HG02973 (cell line): ENCODE measurements around the gene IL17REL.

ENCODE experiments used
- ATAC-seq: cut with Tn5 transposase; IDR thresholded peaks from one replicate; pipeline ENCODE4 v1.9.1; 2021; ENCODE audit warnings: moderate library complexity; ENCODE audit not compliant: unreplicated experiment

IL17REL gene

DNA sequence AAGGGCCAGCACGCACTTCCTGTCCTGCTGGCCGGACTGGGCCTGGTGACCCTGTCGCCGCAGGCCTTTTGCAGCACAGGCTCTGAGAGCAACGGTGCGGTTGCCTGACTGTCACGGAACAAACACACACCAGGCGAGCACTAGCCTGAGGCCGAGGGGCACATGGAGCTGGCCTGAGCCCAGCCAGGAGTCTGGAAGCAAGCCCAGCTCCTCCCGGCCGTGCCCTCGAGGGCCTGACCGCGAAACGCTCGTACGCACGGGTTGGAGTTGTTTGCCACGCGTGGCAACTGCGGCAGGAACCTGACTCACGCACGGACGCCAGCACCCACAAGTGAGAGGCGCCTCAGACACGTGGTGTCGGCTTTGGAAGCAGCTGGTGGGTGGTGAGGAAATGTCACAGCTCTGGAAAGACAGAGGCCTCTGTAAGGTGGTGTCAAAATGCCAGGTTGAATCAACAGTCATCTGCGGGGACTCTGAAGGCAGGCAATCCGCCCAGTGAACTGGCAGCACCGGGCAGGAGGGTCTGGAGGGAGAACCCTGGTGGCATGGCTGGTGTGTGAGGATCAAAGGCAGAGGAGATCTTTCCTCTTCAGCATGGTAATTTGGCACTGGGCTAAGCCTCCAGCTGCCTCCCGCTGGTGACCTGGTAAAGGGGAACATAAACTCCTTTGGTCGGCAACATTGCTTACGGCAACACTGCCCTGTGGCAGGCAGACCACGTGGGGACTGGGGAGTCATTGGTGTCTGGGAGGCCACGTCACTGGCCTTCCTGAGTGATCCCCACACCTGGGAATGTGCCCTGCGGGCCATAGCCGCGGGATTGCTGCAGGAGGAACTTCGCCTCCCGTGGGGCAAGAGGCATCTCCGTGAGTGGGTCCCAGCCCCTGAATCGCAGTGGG lies 15.3 kb upstream of the IL17REL start:
- ATAC-seq: no peak

DNA sequence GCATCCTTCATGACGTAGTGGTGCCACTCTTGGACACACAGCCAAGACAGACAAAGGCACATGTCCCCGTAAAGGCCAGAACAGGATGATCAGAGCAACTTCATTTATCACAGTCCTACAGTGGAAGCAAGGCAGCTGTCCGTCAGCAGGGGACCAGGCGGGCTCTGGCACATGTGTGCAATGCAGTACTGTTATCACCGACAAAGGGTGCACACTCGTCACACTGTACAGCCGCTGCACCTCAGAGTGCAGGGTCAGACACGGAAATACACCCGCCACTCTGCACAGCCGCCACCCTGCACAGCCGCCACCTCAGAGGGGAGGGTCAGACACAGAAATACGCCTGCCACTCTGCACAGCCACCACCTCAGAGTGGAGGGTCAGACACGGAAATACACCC lies 13.4 kb upstream of the IL17REL start:
- ATAC-seq: no peak

DNA sequence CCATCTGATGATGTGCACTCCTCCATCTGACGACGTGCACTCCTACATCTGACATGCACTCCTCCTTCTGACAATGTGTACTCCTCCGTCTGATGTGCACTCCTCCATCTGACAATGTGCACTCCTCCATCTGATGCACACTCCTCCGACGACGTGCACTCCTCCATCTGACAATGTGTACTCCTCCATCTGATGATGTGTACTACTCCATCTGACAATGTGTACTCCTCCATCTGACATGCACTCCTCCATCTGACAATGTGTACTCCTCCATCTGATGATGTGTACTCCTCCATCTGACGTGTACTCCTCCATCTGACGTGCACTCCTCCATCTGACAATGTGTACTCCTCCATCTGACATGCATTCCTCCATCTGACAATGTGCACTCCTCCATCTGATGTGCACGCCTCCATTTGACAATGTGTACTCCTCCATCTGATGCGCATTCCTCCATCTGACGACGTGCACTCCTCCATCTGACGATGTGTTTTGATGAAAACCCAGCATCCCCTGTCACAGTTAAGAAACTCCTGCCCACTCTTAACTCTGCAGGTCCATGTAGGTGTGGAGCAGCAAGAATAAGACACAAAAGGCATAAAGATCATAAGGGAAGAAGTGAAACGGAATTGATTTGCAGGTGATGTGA lies 9.7 kb upstream of the IL17REL start:
- no peak for ATAC-seq

DNA sequence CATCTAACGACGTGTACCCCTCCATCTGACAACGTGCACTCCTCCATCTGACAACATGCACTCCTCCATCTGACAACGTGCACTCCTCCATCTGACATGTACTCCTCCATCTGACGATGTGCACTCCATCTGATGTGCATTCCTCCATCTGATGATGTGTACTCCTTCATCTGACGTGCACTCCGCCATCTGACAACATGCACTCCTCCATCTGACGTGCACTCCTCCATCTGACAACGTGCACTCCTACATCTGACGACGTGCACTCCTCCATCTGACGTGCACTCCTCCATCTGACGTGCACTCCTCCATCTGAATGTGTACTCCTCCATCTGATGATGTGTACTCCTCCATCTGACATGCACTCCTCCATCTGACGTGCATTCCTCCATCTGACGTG lies 8.0 kb upstream of the IL17REL start:
- no peak for ATAC-seq

DNA sequence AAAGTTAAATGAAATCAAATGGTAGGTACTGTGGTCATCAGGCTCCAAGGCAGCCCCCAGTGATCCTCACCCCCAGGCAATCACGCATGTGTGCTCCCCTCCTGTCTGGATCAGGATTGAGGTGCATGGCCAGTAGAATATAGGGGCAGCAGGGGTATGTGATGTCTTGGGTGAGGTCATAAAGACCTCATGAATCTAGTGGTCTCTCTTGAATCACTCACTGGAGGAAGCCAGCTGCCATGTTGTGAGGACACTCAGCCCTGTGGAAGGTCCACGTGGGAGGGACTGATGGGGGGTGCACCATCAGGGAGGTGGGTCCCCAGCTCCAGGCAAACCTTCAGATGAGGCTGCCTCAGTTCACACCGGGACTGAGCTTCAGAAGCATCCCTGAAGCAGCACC lies 6.8 kb upstream of the IL17REL start:
- no peak for ATAC-seq

DNA sequence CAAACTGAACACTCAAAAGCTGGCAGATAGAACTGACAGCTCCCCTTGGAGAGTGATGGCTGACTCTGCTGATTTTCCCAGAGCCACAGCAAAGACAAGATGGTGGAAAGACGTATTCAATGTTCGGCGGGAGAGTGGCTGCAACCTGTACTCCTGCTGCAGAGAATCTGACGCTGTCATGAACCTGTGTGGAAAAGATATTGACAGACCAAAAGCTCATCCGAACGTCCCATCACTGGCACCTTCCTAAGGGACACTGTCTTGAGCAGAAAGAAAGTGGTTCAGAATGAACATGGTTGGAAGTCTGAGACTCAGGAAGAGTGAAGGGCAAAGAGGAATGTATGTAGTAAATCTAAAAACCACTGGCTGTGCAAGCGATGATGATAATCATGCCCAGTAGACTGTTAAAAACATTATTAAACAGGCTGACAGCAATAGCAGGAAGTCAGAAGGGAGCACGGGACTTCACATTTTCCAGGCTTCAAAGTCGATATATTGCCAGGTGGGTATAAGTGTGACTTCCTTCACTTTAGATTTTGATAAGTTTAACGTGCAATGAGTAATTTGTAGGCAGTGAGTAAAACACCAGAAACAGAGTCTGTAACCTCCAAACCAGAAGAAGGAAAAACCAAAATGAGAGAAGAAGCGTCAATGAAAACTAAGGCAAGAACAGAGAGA lies 6.2 kb upstream of the IL17REL start:
- ATAC-seq: no peak

DNA sequence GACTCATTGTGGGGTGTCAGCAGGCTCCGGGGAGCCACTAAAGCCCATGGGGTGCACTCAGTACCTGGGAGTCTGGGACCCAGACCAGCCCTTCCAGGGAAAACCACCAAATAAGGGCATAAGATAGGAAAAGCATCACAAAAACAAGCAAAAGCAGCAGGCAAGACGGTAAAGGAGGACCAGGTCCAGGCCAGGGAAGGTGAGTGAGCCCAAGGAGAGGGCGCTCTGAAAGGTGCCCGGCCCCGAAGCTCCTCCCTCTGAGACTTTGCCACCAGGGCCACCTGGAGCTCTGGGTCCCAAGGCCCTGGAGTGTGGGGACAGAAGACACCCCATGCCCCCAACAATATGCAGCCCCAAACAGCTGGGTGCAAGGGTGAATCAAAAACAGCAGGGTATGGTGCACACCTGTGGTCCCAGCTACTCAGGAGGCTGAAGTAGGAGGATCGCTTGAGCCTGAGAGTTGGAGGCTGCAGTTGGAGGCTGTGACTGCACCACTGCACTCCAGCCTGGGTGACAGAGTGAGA lies 5.2 kb upstream of the IL17REL start:
- no peak for ATAC-seq

DNA sequence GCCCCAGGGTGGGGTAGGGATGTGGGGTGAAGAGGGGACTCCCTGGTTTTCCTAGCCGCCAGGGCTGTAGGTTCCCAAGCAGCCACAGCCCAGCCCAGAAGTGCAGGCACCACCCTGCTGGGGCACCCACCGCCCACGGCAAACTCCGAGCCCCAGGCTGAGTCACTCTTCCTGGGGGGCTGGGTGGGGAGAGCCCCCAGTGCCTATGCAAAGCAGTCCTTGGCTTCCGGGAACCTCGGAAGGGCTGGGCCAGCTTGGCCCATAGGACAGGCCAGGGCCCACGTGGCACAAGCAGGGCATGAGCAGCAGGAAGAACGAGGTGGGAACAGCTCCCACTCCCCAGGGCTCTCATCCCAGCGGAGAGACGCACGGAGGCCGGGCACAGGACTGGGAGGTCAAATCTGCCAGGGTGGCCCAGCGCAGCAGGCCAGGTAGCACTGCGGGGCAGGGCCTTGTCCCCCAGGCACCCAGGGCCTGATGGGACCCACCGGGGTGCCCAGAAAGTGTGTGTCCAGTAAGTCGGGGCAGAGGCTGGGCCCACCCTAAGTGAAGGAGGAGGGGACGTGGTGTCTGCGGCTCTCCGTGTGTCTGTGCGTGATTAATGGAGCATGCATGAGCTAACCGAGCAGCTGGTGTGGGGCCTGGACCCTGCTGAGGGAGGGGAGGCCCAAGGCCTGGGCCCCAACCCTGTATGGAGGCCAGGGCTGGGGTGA lies 4.6 kb upstream of the IL17REL start:
- no peak for ATAC-seq

DNA sequence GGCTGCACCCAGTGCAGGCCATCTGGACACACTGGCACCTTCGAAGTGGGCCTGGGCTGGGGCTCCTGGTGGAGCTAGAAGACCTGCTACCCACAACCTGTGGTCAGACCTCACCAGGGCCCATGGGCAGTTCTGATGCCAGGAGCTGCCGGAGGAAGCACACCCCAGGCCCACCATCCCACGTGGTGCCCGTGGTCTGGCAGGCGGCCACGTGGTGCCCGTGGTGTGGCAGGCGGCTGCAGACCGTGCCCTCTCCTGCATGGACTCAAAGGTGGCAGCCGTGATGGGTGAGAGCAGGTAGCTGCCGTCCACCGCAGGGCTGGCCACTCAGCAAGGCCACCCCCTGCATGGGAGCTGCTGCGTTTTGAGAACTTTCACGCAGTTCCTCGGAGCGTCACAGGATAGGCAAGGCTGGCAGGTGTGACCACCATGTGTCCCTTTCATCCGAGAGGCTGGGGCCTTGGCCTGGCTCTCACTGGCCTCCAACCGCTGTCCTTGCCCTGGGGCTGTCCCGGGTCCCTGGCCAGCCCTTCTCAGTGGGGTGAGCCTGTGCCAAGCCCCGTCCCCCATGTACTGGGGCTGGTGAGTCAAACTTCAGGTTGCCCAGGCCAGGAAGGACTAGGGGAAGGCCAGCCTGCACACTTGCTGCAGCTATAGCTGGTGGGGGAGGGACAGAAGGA lies 3.9 kb upstream of the IL17REL start:
- no peak for ATAC-seq

DNA sequence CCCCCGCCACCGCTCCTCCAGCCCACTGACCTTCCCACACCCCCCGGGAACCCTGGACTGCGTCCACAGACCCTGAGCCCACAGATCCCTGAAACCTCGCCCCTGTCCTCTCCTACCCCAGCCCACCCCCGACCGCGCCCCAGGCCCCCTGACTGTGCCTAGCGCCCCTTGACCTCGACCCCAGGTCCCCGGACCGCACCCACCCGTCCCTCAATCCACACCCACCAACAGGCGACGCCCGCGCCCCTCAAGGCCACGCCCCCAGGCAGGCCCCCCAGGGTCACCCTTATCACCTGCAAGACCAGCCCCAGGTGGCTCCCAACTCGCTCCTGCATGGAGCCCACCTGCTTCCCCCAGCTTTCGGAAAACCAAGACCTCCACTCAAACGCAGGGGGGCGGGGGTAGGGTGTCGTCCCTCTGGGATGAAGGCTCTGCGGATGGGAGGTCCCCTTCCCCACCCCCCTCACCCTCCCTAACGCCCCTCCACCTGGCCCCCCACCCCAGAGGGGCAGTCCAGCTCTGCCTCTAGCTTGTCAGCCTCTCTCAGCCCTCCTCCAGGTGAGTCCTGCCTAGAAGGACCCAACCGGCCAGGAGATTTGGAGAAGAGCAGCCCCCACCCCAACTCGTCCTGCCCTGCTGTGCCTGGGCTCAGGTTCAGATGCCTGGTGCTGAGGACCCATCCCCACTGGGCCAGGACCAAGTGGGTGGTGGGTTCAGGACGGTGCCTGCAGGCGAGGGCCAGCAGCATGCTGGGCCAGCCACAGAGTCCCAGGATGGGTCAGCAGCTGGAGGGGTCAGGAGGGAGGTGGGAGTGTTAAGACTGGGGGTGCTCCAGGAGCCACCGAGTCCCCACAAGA lies 3.1 kb upstream of the IL17REL start:
- ATAC-seq: no peak

DNA sequence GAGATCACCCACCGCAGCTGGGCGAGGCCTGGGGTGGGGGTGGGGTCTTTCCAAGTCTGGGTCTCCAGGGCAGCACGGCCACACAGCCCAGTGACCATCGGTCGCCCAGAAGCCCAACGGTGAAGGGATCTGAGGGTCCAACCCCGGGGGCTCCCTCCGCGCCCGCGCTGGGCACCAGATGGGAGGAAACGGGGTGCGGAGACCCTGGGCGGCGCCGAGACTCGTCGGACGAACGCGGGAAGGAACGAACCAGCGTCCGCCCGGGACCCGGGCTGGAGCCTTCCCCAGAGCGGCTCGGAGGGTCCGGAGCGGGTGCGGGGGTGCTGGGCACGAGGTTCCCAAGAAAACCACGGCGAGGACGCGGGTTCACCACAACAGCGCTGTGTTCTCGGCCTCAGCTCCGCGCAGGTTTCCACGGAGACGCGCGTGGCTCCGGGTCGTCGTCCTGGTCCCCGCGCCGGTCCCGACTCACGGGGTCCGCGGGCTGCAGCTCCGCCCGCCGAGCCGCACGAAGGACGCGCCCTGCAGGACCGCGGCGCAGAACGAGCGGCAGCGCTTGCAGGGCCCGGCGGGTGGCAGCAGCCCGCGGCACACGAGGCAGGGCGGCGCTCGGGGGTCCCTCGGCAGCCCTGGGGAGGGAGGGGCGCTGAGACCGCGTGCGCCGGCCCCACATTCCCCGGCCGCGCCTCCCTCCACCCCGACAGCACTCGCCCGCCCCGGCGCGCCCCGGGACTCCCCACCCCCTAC lies 2.3 kb upstream of the IL17REL start:
- ATAC-seq: no peak

DNA sequence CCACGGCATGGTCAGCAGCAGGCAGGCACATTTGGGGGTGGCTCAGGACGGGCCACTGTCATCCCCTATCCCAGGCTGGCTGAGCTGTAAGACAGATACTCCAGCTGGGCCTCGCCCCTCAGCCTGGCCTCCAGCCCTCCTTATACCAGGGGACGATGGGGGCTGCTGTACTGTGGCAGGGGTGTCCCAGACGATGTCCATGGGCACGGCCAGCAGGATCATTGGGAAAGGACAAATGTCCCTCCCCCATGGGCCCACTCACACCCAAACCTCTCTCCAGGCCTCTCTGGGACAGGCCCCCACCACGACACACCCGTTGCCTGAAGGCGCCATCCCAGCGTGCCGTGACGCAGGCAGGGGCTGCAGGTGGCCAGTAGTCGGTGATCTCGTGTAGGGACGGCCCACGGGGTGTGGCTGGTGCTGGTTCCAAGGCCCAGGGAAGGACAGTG lies 1.5 kb upstream of the IL17REL start:
- ATAC-seq: no peak

DNA sequence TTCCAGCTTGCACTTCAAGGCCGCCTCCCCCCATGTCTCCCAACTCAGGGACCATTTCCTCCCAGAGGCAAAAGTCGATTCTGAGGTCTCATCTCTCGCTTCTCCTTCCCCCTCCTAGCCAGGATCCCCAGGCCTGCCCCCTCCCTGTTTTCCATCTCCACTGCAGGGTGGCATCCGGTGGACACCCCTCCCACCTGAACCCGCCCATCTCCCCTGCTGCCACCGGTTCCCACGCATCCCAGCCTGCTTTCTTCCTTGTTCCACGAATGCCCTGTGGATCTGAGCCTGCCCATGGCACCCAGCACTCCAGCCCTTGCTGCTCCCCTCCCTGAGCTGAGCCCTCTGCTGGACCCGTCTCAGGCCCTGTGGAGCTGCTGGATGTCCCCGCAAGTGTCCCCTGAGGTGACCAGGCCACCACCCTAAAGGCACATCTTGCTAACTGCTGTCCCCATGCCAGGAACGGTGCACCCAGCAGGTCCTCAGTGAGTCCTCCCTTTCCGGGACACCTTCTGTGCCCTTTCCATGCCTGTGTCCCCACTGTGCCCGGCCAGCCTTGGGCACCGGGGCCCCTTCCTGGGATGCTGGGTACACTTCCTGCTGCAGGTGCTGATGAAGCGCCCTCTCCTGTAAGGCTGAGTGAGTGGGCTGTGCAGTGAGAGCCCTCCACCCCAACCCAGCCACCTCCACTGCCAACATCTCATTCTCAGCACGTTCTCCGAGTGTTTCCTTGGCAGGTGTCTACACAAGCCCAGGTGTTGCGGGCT lies 936 bp downstream of the IL17REL start:
- ATAC-seq: no peak

DNA sequence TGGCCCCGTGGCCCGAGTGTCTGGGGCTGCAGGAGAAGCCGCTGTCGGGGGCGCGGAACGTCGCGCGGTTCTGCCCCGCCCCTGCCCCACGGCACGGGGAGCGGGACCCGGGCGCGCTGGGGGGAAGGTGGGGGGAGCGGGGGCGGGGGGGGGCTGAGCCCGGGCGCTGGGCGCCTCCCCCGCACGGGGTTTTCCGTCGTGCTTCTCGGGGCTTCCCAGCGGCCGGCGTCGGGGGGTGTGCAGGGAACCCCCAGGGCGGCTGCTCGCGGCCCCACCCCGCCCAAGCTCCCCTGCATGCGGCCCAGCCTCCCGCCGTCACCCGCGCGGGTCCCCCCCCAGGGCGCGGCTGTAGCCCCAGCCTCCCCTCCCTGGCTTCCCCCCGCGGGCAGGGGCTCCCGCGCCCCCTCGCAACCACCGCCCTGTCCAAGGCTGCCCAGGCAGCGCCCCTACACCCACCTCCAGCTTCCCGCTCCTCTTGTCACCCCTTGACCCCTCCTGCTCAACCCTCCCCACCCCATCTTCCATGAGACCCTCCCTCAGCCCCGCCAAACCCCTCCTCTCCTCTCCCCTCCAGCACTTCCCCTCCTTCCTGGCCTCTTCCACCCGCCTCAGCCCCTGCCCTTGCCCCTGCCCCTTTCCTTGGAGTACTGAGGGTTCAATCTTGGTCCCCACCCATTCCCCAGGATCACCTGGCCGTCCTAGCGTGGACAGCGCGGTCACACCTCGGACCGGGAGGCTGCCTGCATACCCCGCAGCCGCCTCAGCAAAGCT lies 1.7 kb downstream of the IL17REL start:
- no peak for ATAC-seq

DNA sequence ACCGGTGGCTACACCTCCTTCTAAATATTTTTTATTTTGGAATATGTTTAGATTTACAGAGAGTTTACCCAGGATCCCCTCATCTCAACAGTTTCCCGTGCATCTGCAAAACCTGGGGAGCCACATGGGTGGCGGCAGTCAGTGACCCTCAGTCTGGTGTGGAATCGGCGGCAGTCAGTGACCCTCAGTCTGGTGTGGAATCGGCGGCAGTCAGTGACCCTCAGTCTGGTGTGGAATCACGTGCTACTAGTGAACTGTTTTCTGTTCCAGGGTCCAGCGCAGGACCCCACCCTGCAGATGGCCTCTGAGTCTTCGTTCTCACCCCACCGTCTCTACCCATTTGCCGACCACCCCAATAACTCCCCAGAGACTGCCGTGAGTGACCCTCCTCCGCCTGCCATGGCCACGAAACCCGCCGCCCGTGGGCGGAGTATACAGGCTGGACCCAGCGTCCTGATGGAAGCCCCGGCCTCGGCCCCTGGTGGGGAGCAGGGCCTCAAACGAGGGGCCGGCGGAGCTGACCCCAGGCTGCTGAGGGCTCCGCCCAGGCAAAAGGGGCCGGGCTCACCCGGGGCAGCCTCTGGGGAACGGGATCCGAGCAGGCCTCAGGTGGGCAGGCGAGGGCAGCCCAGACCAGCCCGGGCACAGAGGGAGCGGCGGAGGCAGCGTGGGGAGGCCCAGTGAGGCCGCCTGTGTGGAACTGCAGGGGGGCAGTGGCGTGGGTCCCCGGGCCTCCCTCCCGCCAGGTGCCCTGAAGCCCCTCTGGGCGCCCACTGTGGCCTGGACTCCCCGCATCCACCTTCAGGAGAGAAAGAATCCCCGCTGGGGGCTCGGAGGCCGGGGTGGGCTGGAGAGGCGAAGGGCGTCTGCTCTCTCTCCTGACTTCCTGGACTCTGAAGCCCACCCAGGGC lies 2.5 kb downstream of the IL17REL start:
- no peak for ATAC-seq

DNA sequence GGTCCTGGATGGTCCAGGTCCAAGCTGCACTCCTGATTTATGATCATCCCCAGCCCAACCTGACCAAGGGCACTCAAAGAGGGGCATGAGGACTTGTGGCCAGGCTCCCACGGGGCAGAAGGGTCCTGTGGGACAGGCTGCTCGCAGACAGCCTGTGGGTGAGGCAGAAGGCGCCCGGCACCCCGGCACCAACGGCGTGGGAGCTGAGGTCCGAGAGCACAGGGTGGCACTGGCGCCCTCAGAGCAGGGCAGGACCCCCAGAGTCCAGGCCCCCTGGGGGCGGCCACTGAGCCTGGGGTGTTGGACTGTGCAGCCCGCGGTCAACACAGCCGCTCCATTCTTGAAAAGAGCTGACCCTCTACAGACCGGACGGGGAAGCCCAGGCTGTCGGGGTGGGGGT lies 3.3 kb downstream of the IL17REL start:
- ATAC-seq: no peak
